GM12891 (cell line): Measurements from ENCODE around the gene RBM26.
A peak's percentile ranks its signal among the peaks of the same experiment; 100 is the strongest.

Experiments used
- DNase-seq: peaks from one replicate; pipeline ENCODE4 v3.0.0; 2011; ENCODE audit warnings: low spot score; ENCODE audit not compliant: insufficient read length
- FAIRE-seq: peaks from 2 replicates; lab custom pipeline; 2011; peaks lifted over from hg19 to GRCh38; lab: Jason Lieb, UNC
- PAX5 ChIP-seq: IDR thresholded peaks from 2 replicates; pipeline ENCODE4 v1.6.1; 2011; ENCODE audit warnings: low read length, moderate library complexity, mild to moderate bottlenecking; ENCODE audit not compliant: insufficient read depth, severe bottlenecking
- POLR2A ChIP-seq: IDR thresholded peaks from 2 replicates; pipeline ENCODE4 v1.6.1; 2011; ENCODE audit warnings: low read depth, low read length, control low read depth
- POLR2AphosphoS5 ChIP-seq: IDR thresholded peaks from 2 replicates; pipeline ENCODE4 v1.6.1; 2011; ENCODE audit warnings: low read depth, low read length, control low read depth
- POU2F2 ChIP-seq: IDR thresholded peaks from 2 replicates; pipeline ENCODE4 v1.6.1; 2011; ENCODE audit warnings: low read depth, mild to moderate bottlenecking, control low read depth, low read length, moderate library complexity
- SPI1 ChIP-seq: IDR thresholded peaks from 2 replicates; pipeline ENCODE4 v1.6.1; 2011; ENCODE audit warnings: low read depth, low read length, control low read depth
- TAF1 ChIP-seq: IDR thresholded peaks from 2 replicates; pipeline ENCODE4 v1.6.1; 2011; ENCODE audit warnings: low read depth, low read length, control low read depth

The RBM26 gene

GRCh38 chr13:79346300-79346914, 59.6 kb downstream of the RBM26 start:
- no peak for TF ChIP-seq PAX5
- TF ChIP-seq TAF1: no peak
- TF ChIP-seq POLR2AphosphoS5: no peak
- TF ChIP-seq SPI1: no peak
- no peak for TF ChIP-seq POU2F2
- no peak for TF ChIP-seq POLR2A
- no peak for FAIRE-seq

DNA sequence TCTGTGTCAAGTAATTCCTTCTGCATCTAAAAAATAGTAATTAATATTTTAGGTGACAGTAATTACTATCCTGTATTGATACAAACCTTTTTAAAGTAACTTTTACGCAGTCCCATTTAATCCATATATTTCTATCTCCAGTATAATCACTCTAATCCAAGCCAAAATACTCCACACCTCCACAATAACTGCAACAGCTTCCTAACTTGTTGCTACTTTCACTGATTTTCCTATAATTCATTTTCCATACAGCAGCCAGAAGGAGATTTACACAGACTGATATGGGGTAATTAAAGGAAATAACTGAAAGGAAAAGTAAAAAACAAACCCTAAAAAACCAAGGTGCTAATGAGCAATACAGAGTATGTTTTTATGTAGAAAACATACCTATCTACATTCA, 64.9 kb downstream of the RBM26 start:
- no peak for DNase-seq
- no peak for TF ChIP-seq POLR2A
- TF ChIP-seq SPI1: no peak
- TF ChIP-seq TAF1: no peak
- no peak for TF ChIP-seq POU2F2
- TF ChIP-seq PAX5: no peak
- TF ChIP-seq POLR2AphosphoS5: no peak
- no peak for FAIRE-seq

More at GRCh38 chr13:79346300-79346914, 59.6 kb downstream of the RBM26 start:
- no peak for DNase-seq

DNA sequence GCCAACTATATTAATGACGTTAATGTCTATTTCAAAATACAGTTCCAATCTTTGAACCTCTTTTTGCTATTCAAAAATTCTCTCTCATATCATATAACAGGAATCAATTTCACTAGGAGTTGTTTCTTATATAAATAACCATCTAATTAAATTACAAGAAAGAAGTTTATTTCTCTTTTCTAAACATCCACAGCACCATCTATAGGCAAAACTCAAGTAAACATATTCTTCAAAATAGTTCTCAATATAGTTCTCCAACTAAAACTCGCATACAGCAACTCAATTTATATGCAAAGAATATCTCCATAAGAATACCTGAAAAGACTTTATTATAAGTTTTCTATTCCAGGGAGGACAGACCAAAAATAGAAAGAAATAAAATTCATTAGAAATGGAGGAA, 65.6 kb downstream of the RBM26 start:
- no peak for TF ChIP-seq POU2F2
- no peak for TF ChIP-seq POLR2AphosphoS5
- no peak for TF ChIP-seq POLR2A
- TF ChIP-seq SPI1: no peak
- no peak for TF ChIP-seq TAF1
- TF ChIP-seq PAX5: no peak
- no peak for DNase-seq
- no peak for FAIRE-seq

DNA sequence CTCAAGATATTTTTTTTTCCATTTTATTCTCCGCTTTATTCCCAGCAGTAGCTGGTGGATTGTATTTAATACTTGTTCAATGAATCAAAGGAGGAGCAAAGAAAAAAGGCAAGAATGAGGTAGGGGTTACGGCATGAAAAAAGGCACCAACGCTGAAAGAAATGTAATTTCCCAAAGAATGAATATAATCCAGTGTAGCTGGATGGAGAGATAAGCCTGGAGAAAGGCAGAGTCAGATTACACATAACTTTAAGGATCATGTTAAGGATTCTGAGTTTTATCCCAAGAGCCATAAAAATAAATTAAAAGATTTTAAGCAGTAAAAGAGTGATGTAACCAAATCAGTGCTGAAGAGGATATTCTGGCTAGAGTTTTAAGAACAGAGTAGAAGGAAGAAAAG, 67.7 kb downstream of the RBM26 start:
- no peak for DNase-seq
- no peak for TF ChIP-seq TAF1
- TF ChIP-seq POLR2A: no peak
- no peak for TF ChIP-seq PAX5
- no peak for TF ChIP-seq SPI1
- no peak for TF ChIP-seq POU2F2
- no peak for TF ChIP-seq POLR2AphosphoS5
- FAIRE-seq: no peak

DNA sequence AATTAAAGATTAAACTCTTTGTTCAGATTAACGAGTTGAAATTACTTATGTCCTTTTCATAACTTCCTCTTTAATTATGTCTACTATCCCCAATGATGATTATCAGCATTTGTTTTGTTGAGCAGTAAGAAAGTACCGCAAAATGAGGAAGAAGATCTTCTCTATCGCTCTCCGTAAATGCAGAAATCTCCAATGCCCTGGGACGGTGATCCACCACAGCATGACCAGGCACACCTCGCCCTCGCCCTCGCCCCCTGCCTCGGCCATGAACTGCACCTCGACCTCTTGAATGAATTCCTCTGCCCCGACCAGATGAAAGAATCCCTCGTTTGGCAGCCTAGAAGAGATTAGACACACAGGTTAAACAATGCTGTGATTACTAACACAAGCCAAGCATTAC, 69.1 kb downstream of the RBM26 start:
- peak; percentile 45 for FAIRE-seq
- DNase-seq: no peak
- no peak for TF ChIP-seq POLR2A
- TF ChIP-seq POLR2AphosphoS5: no peak
- no peak for TF ChIP-seq POU2F2
- TF ChIP-seq PAX5: no peak
- no peak for TF ChIP-seq TAF1
- no peak for TF ChIP-seq SPI1

GRCh38 chr13:79328510-79328909, 77.5 kb downstream of the RBM26 start:
- DNase-seq: no peak
- TF ChIP-seq POLR2AphosphoS5 (no peak), POLR2A (no peak), POU2F2 (no peak), SPI1 (no peak), PAX5 (no peak), TAF1 (no peak)
- FAIRE-seq: no peak

GRCh38 chr13:79320433-79320832, 85.6 kb downstream of the RBM26 start:
- no peak for TF ChIP-seq PAX5
- no peak for TF ChIP-seq POU2F2
- no peak for TF ChIP-seq TAF1
- TF ChIP-seq SPI1: no peak
- TF ChIP-seq POLR2AphosphoS5: no peak
- TF ChIP-seq POLR2A: no peak
- DNase-seq: no peak
- no peak for FAIRE-seq

GRCh38 chr13:79318664-79319063, 87.4 kb downstream of the RBM26 start:
- TF ChIP-seq PAX5: no peak
- DNase-seq: no peak
- FAIRE-seq: no peak

DNA sequence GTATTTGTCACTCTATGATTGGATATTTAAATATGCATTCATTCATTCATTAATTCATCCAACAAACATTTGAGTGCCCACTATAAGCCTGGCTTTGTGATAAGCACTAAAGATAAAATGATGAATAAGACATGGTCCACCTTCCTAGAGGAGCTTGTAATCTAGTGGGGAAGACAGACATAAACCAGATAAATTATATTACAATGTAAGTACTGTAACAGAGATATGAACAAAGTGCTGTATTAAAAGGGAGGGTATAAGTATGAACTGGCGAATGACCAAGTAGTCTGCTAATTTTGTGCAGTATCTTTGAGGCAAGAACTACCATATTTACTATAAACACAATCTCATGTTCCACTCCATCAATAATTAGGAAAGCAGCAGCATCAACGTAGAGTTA, 88.2 kb downstream of the RBM26 start:
- no peak for DNase-seq
- TF ChIP-seq PAX5: no peak
- TF ChIP-seq TAF1: no peak
- no peak for TF ChIP-seq POU2F2
- TF ChIP-seq POLR2A: no peak
- no peak for TF ChIP-seq SPI1
- TF ChIP-seq POLR2AphosphoS5: no peak
- no peak for FAIRE-seq

- TF ChIP-seq SPI1: no peak
- FAIRE-seq (no peak), DNase-seq (no peak)
Observed at GRCh38 chr13:79314652-79315051, 91.4 kb downstream of the RBM26 start.

- TF ChIP-seq PAX5 (no peak), POLR2AphosphoS5 (no peak), POLR2A (no peak), SPI1 (no peak), POU2F2 (no peak), TAF1 (no peak)
- DNase-seq: no peak
- FAIRE-seq: no peak
Observed at GRCh38 chr13:79312340-79312855, 93.7 kb downstream of the RBM26 start.
